Kidney glomerular epithelial cell (primary cell): Measurements from ENCODE around the gene INSL3.
"Not testable (repeated sequence)": the region's sequence is repeated elsewhere in the genome, so short reads cannot be mapped to it uniquely, and the experiment has no call there.

Source experiments
- DNase-seq: peaks from one replicate; lab custom pipeline; 2025; lab: John Stamatoyannopoulos, UW

Gene INSL3

DNA sequence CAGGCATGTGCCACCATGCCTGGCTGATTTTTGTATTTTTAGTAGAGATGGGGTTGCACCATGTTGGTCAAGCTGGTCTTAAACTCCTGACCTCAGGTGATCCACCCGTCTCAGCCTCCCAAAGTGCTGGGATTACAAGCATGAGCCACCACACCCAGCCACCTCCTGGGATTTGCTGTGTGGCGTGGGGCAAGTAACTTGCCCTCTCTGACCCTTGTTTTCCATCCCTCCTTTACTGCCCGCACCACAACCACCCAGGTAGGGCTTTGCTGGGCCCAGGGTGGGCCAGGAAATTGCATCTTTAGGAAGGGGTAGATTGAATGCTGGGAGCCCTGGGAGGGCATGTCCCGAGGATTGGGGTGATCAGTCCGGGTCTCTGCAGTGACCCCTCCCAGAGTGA is 37.6 kb downstream of the INSL3 start:
- DNase-seq, result not testable (repeated sequence)

DNA sequence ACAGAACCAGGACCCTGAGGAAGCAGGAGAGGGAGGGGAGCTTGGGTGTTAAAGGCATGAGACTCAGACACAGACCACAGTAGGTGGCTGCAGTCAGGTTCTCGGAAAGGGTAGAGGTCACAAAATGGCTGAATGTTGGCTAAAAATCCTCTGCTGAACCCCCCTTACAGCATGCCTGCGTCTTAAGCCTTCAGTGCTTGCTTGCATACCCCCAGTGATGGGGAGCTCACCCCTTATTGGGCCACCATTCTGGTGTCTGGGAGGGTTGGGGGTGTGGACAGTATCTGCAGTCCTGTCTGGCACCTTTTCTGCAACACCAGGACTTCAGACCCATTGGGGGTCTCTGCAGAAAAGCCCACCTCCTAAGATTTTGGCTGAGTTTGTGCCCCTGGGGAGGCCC is 40.5 kb downstream of the INSL3 start:
- DNase-seq, result no peak

DNA sequence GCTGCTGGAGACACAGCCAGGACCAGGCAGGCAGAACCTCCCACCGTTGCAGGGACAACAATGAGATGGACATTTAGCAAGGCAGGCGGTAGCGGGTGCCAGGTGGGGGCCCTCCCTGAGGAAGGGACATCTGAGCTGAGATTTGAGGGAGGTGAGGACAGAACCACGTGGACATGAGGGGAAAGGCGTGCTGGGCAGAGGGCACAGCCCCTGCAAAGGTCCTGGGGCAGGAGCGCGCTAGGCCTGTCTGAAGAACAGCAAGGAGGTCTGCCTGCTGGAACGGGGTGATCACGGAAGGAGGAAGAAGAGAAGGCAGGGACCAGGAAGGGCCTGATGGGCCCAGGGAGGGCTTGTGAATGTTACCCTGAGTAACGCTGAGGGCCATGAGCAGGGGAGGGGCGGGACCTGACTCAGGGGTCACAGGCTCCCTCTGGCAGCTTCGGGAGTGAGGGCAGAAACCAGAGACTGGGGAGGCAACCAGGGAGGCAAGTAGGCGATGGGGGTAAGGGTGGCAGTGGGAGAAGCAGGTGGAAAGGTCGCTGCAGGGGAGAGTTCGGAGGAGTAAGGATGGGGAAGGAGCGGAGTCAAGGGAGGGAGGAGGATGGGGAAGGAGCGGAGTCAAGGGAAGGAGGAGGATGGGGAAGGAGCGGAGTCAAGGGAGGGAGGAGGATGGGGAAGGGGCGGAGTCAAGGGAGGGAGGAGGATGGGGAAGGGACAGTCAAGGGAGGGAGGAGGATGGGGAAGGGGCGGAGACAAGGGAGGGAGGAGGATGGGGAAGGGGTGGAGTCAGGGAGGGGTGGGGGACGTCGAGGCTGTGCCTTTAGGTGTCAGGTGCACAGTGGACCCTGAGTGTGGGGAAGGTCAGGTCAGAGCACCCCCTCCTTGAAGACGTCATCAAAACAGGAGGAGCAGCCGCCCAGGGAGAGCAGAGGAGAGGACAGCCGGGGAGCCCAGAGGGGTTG is 42.1 kb downstream of the INSL3 start:
- no peak for DNase-seq

GRCh38 chr19:17778251-17778967 is 42.9 kb downstream of the INSL3 start:
- no peak for DNase-seq

- DNase-seq, result not testable (repeated sequence)
Measured at GRCh38 chr19:17777840-17778239, 43.5 kb downstream of the INSL3 start.

DNA sequence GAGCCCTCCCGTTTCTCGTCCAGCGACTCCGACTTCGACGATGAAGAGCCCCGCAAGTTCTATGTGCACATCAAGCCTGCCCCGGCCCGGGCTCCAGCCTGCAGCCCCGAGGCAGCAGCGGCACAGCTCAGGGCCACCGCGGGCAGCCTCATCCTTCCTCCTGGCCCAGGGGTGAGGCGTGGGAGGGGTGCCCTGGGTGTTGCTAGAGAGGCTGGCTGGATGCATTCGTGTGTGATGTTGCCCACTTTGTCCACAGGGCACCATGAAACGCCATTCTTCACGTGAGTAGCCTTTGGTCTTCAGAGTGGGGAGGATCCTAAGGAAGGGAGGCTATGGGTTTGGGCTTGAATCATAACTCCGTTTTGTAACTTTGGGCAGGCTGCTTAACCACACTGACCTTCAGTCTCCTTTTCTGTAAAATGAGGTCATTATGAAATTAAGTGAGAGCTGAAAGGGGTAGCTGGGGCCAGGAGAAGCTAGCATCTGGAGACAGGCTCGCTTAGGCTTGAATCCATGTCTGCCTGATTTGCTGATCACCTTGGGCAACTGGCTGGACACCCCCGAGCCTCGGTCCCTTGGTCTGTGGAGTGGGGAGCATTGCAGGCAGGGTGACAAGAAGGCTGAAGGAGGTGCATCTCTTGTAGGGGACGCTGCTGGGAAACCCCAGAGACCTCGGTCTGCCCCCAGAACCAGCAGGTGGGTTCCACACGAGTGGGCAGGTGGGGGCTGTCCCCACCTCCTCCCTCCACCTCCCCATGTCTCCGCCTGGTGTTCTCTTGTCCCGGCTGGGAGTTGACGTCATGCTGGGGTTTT is 45.1 kb downstream of the INSL3 start:
- DNase-seq, result no peak

DNA sequence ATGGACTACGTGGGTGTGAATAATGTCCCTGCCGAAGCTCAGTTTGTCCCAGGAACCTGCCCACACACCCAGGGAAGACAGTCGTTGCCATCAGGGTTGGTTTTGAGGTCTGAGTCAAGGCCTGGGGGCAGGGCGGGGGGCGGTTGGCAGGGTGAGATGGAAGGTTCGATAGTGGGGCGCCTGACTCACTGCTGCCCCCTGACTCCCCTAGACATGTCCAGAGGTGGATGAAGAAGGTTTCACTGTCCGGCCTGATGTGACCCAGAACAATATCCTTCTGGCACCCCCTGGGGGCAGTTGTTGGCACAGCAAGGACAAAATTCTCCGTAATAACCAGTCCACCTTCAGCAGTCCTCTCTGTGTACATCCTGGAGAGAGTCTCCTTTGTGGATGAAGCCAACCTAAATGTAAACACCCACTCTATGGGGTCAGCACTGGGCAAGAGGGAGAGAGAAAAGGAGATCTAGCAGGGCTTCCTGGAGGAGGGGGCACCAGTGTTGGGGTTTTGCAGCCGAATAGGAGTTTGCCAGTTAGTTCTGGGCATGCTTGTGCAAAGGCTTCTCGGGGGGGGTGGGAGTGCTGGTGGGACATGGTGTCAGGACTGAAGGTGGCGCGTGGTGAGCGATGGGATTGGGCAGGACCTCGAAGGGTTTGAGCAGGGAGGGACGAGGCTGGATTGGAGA is 45.9 kb downstream of the INSL3 start:
- DNase-seq, result no peak

DNA sequence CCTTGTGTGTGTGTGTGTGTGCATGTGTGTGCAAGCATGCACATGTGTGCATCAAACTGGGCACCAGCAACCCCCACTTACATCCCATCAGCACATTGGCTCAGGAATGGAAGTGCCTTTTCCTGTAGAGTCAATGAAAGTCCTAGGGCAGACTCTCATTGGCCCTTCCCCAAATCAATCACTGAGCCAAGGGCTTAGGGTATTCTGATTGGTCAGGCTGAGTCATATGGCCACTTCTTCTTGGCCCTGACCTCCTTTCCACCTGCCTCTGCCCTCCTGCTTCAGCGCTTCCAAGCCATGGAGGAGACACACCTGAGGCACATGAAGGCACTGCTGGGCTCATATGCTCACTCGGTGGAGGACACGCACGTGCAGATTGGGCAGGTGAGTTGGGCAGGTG is 49.1 kb downstream of the INSL3 start:
- no peak for DNase-seq

DNA sequence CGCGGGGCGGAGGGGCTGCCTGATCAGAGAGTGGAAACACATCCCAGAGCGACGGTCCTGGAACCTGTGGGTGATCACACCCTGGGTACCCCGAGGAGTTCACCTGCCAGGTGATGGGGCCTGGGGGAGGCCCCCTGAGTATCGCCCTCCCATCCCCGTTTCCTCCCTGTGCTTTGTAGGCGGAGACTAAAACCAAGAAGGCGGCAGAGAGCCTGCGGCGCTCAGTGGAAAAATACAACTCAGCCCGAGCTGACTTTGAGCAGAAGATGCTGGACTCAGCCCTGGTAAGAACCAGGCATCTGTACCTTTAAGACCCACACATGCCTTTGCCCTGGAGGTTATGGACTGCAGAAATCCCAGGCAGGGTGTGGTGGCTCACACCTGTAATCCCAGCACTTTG is 50.7 kb downstream of the INSL3 start:
- no peak for DNase-seq

- DNase-seq, result no peak
Measured at GRCh38 chr19:17767559-17767958, 53.8 kb downstream of the INSL3 start.

DNA sequence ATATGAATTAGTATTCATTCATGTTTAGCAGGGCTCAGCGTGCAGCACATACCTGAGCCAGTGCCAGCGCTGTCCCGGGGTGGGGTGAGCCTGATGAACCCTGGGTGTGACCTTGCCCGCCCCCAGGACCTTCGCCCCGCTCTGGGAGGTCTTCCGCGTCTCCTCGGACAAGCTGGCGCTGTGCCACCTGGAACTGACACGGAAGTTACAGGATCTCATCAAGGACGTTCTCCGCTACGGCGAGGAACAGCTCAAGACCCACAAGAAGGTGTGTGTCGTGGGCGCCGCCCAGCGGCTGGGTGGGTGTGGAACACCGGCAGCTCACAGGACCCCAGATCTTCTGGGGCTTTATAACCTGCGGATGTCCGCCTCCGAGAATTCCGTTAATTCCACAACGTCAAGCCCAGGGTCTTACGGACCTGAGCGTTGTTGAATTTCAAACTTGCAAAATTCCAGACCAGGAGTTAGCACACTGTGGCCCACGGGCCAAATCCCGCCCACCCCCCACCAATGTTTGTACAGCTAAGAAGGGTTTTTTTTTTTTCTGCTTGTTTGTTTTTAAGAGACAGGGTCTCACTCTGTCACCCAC is 54.7 kb downstream of the INSL3 start:
- peak; percentile 83 for DNase-seq
